Measurements from ENCODE around the gene SLC44A1. TPM values are rescaled to one million over a fixed set of nuclear protein-coding genes. Genes with fewer than 3 reads are reported as not detected.

Gene SLC44A1
- total and polyA plus RNA-seq, 10 of the 15 experiments (the other 5 are each of a cell fraction or from before 2014, with no cell fraction given): 2.4 to 21.2 (median 12.4) TPM

DNA sequence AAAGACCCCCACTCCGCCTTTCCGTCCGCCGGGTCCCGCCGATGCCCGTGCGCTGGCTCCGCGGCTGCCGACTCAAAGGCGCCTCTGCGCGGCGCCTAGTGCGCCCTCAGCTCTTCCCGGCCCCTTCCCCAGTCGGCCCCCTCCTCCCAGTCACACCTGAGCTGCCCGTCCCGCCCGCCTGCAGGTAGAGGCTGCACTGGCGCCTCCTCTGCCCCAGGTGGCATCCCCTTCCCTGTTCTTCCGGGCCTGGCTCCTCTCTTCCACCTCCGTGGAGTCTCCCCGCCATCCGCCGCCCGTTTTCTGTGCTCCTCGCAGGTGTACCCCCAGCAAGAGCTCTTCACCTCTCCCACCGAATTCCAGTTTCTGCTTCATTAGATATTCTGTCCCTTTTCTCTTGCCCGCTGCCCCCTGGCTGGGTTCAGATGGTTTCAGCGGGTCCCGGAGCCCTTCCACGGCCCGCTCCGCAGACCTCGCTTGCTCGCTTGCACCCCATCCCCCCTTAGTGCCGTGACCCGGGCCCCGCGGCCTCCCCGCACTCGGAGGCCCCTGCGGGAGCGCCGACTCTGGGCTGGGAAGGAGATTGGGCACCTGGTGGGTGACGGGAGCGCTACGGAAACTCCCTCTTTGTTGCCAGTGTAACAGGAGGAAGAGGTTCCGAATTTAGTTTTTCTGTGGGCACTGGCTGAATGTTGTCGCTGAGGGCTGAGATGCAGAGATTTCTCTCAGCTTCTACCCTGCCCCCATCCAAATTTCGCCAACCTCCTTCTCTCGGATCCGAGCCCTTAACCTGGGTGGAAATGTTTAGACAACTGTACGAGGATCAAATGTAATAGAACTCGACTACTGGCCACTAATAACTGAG is 809 bp downstream of the SLC44A1 start (continued):
- TF ChIP-seq, protein P1, sequence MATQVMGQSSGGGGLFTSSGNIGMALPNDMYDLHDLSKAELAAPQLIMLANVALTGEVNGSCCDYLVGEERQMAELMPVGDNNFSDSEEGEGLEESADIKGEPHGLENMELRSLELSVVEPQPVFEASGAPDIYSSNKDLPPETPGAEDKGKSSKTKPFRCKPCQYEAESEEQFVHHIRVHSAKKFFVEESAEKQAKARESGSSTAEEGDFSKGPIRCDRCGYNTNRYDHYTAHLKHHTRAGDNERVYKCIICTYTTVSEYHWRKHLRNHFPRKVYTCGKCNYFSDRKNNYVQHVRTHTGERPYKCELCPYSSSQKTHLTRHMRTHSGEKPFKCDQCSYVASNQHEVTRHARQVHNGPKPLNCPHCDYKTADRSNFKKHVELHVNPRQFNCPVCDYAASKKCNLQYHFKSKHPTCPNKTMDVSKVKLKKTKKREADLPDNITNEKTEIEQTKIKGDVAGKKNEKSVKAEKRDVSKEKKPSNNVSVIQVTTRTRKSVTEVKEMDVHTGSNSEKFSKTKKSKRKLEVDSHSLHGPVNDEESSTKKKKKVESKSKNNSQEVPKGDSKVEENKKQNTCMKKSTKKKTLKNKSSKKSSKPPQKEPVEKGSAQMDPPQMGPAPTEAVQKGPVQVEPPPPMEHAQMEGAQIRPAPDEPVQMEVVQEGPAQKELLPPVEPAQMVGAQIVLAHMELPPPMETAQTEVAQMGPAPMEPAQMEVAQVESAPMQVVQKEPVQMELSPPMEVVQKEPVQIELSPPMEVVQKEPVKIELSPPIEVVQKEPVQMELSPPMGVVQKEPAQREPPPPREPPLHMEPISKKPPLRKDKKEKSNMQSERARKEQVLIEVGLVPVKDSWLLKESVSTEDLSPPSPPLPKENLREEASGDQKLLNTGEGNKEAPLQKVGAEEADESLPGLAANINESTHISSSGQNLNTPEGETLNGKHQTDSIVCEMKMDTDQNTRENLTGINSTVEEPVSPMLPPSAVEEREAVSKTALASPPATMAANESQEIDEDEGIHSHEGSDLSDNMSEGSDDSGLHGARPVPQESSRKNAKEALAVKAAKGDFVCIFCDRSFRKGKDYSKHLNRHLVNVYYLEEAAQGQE (IDR thresholded peaks at IDR 0.05; ENCODE audit: low read depth, low read length): no peak

DNA sequence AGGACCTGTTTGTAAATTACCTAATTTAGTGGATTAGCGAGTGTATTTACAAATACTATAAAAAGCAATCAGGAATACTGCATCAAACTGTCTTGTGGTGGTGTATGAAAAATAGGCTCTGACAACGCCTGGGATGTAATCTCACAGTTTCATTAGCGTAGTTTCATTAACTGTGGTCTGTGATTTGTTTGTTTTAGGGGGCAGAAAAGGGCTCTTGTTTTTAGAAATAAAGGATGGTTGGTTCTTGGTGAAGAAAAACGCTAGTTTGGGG is 1.4 kb downstream of the SLC44A1 start:
- ChIA-PET CTCF (interaction anchor here (1.0 kb wide), 1 partner anchor 73 kb away, joined by 3 read pairs; no protein-coding TSS in a partner anchor), SMC1A (ENCODE audit: uncharacterized antibody, unreplicated experiment) (interaction anchor here (0.9 to 1.2 kb wide), 3 partner anchors 8 to 140 kb away, joined by 3 read pairs; no protein-coding TSS in a partner anchor), RAD21 (ENCODE audit: unreplicated experiment) (interaction anchor here (0.9 to 1.2 kb wide), 3 partner anchors 17 to 168 kb away, joined by 3 to 5 read pairs (median 3); no protein-coding TSS in a partner anchor), POLR2A (interaction anchor here (0.7 to 1.2 kb wide), 2 partner anchors 67 to 122 kb away, joined by 6 read pairs; no protein-coding TSS in a partner anchor)
- FAIRE-seq: no peak
- Histone ChIP-seq H3K36me3 (ENCODE audit: control insufficient read depth in 2 of 2, insufficient read depth in 2 of 2, low read length in 1 of 2) (no peaks in the 10 kb centered on the region), H3K4me2 (ENCODE audit: control insufficient read depth, insufficient read depth) (peak overlapping the region; percentile 86), H3K4me3 (peak overlapping the region; percentile 87), H3K27ac (ENCODE audit: control insufficient read depth, insufficient read depth) (0 out of 2 replicates have a peak overlapping the region, but pooled peaks have one; percentile 10), H3K9ac (ENCODE audit: control insufficient read depth, insufficient read depth, low read length) (peak overlapping the region; percentile 73), H3K4me1 (ENCODE audit: control insufficient read depth, insufficient read depth, low read length) (peaks cover 11% of the 10 kb centered on the region), H3K9me3 (replicated peaks; ENCODE audit: control insufficient read depth, insufficient read depth, low read length) (no peaks in the 10 kb centered on the region), H4K20me1 (ENCODE audit: control insufficient read depth, insufficient read depth) (no peaks in the 10 kb centered on the region), H3K27me3 (replicated peaks in 1 of 2; ENCODE audit: control insufficient read depth in 2 of 2, insufficient read depth in 2 of 2, low read length in 1 of 2) (no peaks in the 10 kb centered on the region), H2AFZ (ENCODE audit: control insufficient read depth, low read depth, low read length) (peak overlapping the region; percentile 75), H3K79me2 (ENCODE audit: control insufficient read depth, insufficient read depth, low read length) (peaks cover 4% of the 10 kb centered on the region)
- BruUV-seq (replicated peaks): TSS peak; percentile 61
- intact Hi-C loops (cut with micrococcal nuclease; ENCODE audit: unreplicated experiment): loop anchor here (5.0 to 10.0 kb wide), 3 partner anchors 111 to 471 kb away; partner anchors contain the start of gene TMEM38B
- WGBS (ENCODE audit: insufficient coverage, insufficient replicate concordance, low lambda C conversion rate, missing lambda C conversion rate): 8% methylated on average over 4 of the region's 4 CpGs
- TF ChIP-seq ZNF24 (IDR thresholded peaks at IDR 0.05): no peak
- TF ChIP-seq RUNX3 (IDR thresholded peaks at IDR 0.05; ENCODE audit: low read length): peak; percentile 14; the same call in 1 of the 2 replicates
- no peak for TF ChIP-seq SUZ12 (IDR thresholded peaks at IDR 0.05; ENCODE audit: unreplicated experiment)
- TF ChIP-seq, protein P2, sequence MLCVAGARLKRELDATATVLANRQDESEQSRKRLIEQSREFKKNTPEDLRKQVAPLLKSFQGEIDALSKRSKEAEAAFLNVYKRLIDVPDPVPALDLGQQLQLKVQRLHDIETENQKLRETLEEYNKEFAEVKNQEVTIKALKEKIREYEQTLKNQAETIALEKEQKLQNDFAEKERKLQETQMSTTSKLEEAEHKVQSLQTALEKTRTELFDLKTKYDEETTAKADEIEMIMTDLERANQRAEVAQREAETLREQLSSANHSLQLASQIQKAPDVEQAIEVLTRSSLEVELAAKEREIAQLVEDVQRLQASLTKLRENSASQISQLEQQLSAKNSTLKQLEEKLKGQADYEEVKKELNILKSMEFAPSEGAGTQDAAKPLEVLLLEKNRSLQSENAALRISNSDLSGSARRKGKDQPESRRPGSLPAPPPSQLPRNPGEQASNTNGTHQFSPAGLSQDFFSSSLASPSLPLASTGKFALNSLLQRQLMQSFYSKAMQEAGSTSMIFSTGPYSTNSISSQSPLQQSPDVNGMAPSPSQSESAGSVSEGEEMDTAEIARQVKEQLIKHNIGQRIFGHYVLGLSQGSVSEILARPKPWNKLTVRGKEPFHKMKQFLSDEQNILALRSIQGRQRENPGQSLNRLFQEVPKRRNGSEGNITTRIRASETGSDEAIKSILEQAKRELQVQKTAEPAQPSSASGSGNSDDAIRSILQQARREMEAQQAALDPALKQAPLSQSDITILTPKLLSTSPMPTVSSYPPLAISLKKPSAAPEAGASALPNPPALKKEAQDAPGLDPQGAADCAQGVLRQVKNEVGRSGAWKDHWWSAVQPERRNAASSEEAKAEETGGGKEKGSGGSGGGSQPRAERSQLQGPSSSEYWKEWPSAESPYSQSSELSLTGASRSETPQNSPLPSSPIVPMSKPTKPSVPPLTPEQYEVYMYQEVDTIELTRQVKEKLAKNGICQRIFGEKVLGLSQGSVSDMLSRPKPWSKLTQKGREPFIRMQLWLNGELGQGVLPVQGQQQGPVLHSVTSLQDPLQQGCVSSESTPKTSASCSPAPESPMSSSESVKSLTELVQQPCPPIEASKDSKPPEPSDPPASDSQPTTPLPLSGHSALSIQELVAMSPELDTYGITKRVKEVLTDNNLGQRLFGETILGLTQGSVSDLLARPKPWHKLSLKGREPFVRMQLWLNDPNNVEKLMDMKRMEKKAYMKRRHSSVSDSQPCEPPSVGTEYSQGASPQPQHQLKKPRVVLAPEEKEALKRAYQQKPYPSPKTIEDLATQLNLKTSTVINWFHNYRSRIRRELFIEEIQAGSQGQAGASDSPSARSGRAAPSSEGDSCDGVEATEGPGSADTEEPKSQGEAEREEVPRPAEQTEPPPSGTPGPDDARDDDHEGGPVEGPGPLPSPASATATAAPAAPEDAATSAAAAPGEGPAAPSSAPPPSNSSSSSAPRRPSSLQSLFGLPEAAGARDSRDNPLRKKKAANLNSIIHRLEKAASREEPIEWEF (IDR thresholded peaks at IDR 0.05; ENCODE audit: insufficient replicate concordance, low read depth, low read length): no peak
- no peak for TF ChIP-seq LARP7 (IDR thresholded peaks at IDR 0.05)
- TF ChIP-seq CBFB (IDR thresholded peaks at IDR 0.05; ENCODE audit: low read depth): 0 out of 2 replicates have a peak, but pooled peaks have one; percentile 8
- no peak for TF ChIP-seq ATF7 (IDR thresholded peaks at IDR 0.05; ENCODE audit: low read depth)
- no peak for TF ChIP-seq EZH2 (IDR thresholded peaks at IDR 0.05; ENCODE audit: borderline replicate concordance, control insufficient read depth, low read depth, low read length)
- in situ Hi-C loops (cut with MboI): no loop called here
- DNase-seq (ENCODE audit: low read depth, low spot score): no peak
- peak; percentile 3; the same call in 2 of the 3 replicates for ATAC-seq

All from GM12878 (cell line).